Esophagus muscularis mucosa (tissue), 4 donors: Measurements from ENCODE around the gene KLHL8. TPM values are rescaled to one million over a fixed set of nuclear protein-coding genes. Genes with fewer than 3 reads are reported as not detected.

ENCODE experiments used
- DNase-seq: peaks from one replicate; pipeline ENCODE4 v3.0.0-alpha.2; 2017; ENCODE audit errors: extremely low spot score
- H3K27ac ChIP-seq, 4 donors: fragments of 200-600 bp; sonication (generic); replicated peaks in 1 of 4; 1 replicate in 3 of 4; 2 replicates in 1 of 4; pipeline ENCODE4 v1.5.1; 2016 to 2019; ENCODE audit warnings: mild to moderate bottlenecking in 1 of 4
- H3K27me3 ChIP-seq, 4 donors: fragments of 200-600 bp; sonication (generic); one replicate each; pipeline versions ENCODE4 v1.5.1 to v1.6.0; 2016 to 2019
- H3K36me3 ChIP-seq, 4 donors: fragments of 200-600 bp; sonication (generic); one replicate each; pipeline ENCODE4 v1.5.1; 2016 to 2019
- H3K4me1 ChIP-seq, 4 donors: fragments of 200-600 bp; sonication (generic); one replicate each; pipeline ENCODE4 v1.5.1; 2016 to 2019
- H3K4me3 ChIP-seq, 4 donors: fragments of 200-600 bp; sonication (generic); 1 replicate in 2 of 4; 2 replicates in 2 of 4; pipeline ENCODE4 v1.5.1; 2016 to 2019; ENCODE audit warnings: mild to moderate bottlenecking in 4 of 4, moderate library complexity in 1 of 4
- H3K9me3 ChIP-seq, 4 donors: fragments of 200-600 bp; sonication (generic); 1 replicate in 3 of 4; 2 replicates in 1 of 4; pipeline ENCODE4 v1.5.1; 2016 to 2019
- CTCF ChIP-seq, 3 experiments: fragments of 200-600 bp in 2 of 3; fragments of 450-650 bp in 1 of 3; sonication (generic) in 2 of 3; IDR thresholded peaks; one replicate each; pipeline ENCODE4 v1.5.1; 2017 to 2019; ENCODE audit warnings: antibody characterized with exemption in 3 of 3, mild to moderate bottlenecking in 2 of 3, moderate library complexity in 1 of 3
- EP300 ChIP-seq: sonication (generic); formaldehyde crosslinking; IDR thresholded peaks from one replicate; pipeline ENCODE4 v1.6.1; 2017; ENCODE audit warnings: antibody characterized with exemption
- POLR2A ChIP-seq: fragments of 450-650 bp; IDR thresholded peaks from one replicate; pipeline ENCODE4 v1.6.1; 2017; ENCODE audit warnings: antibody characterized with exemption, moderate library complexity, mild to moderate bottlenecking, low read depth
- POLR2AphosphoS5 ChIP-seq, 2 donors: sonication (generic); formaldehyde crosslinking; IDR thresholded peaks; one replicate each; pipeline ENCODE4 v1.6.1; 2017; ENCODE audit warnings: antibody characterized with exemption in 2 of 2
- WGBS: methylation state at CpG from one replicate; pipeline ENCODE4 v1.1.5; 2018; 5-methylcytosine and 5-hydroxymethylcytosine counted together
- intact Hi-C: fragments of 100-400 bp; cut with DNase I; formaldehyde crosslinking; loops from one replicate; pipeline ENCODE4 v1.15.1; 2023
- total RNA-seq, 4 donors: library from RNA; depleted of rRNA; stranded (reverse); fragments of >200 nt; gene quantifications; one replicate each; pipeline versions ENCODE4 v1.1.0 to v1.2.1, GENCODE V29; 2016

The KLHL8 gene
- 10 to 100 TPM in 3 of 4 donors, 1 to 10 TPM in 1; 7.6 to 18.7 (median 11.7) TPM for total RNA-seq

GRCh38 chr4:87220094-87220822 is at the start of gene KLHL8:
TSS of gene KLHL8 (minus strand) at chr4:87220618. CDS start at chr4:87195539, 25,079 bp downstream.
- H3K36me3 ChIP-seq: no peaks in the 10 kb centered on the region
- H3K4me3 ChIP-seq: peak within 1 kb of the TSS; percentile 68 to 99 (median 96)
- H3K27me3 ChIP-seq: no peaks in the 10 kb centered on the region
- peak; percentile 94 for DNase-seq
- WGBS: under 1% methylated on average over 22 of the region's 70 CpGs
- TF ChIP-seq POLR2AphosphoS5 (IDR thresholded peaks at IDR 0.05) (peak; percentile 59 to 84), EP300 (no peak)
- H3K4me1 ChIP-seq: peaks cover 7 to 18% (median 16%) of the 10 kb centered on the region in 4 donors
- H3K27ac ChIP-seq: peak within 1 kb of the TSS; percentile 89 to 95 (median 93)
- no peaks in the 10 kb centered on the region for H3K9me3 ChIP-seq
- intact Hi-C loops: no loop called here

GRCh38 chr4:87270144-87270543 is 49.7 kb upstream of the KLHL8 start:
- Histone ChIP-seq H3K27me3 (no peaks in the 10 kb centered on the region), H3K4me1 (no peaks in the 10 kb centered on the region), H3K9me3 (no peaks in the 10 kb centered on the region), H3K27ac (no peak overlapping the region), H3K36me3 (no peaks in the 10 kb centered on the region), H3K4me3 (no peak overlapping the region)
- no peak for DNase-seq
- no peak for TF ChIP-seq POLR2A
- TF ChIP-seq EP300: no peak
- no peak for TF ChIP-seq POLR2AphosphoS5 (IDR thresholded peaks at IDR 0.05)
- peak in 1 of 3 experiments; percentile 26 for TF ChIP-seq CTCF (IDR thresholded peaks at IDR 0.05)
- intact Hi-C loops: no loop called here
- 62% methylated on average over 3 of the region's 3 CpGs for WGBS

GRCh38 chr4:87268411-87268810 is 48.0 kb upstream of the KLHL8 start:
- intact Hi-C loops: no loop called here
- Histone ChIP-seq H3K4me3 (no peak overlapping the region), H3K4me1 (no peaks in the 10 kb centered on the region), H3K36me3 (no peaks in the 10 kb centered on the region), H3K9me3 (no peaks in the 10 kb centered on the region), H3K27me3 (no peaks in the 10 kb centered on the region), H3K27ac (no peak overlapping the region)
- 88% methylated on average over 5 of the region's 5 CpGs for whole genome bisulfite sequencing
- TF ChIP-seq POLR2A: no peak
- TF ChIP-seq EP300: no peak
- TF ChIP-seq CTCF (IDR thresholded peaks at IDR 0.05): no peak
- DNase-seq: peak; percentile 26

GRCh38 chr4:87266986-87267385 is 46.6 kb upstream of the KLHL8 start:
- no peak for TF ChIP-seq EP300
- TF ChIP-seq POLR2AphosphoS5 (IDR thresholded peaks at IDR 0.05): no peak
- no peak for TF ChIP-seq POLR2A
- no peak for TF ChIP-seq CTCF (IDR thresholded peaks at IDR 0.05)
- no peaks in the 10 kb centered on the region for H3K4me1 ChIP-seq
- H3K4me3 ChIP-seq: no peak overlapping the region
- intact Hi-C loops: no loop called here
- 48% methylated on average over 3 of the region's 3 CpGs for WGBS
- H3K27ac ChIP-seq: no peak overlapping the region
- H3K27me3 ChIP-seq: no peaks in the 10 kb centered on the region
- peak; percentile 42 for DNase-seq
- H3K36me3 ChIP-seq: no peaks in the 10 kb centered on the region
- H3K9me3 ChIP-seq: peaks cover 0 to 4% (median 0%) of the 10 kb centered on the region in 4 donors

- WGBS: 75% methylated on average over 1 of the region's 1 CpG
- Histone ChIP-seq H3K27me3 (no peaks in the 10 kb centered on the region), H3K4me3 (no peak overlapping the region), H3K27ac (no peak overlapping the region), H3K36me3 (no peaks in the 10 kb centered on the region), H3K4me1 (no peaks in the 10 kb centered on the region), H3K9me3 (peaks cover 0 to 4% (median 0%) of the 10 kb centered on the region in 4 donors)
- intact Hi-C loops: no loop called here
- DNase-seq: no peak
- TF ChIP-seq POLR2AphosphoS5 (IDR thresholded peaks at IDR 0.05) (no peak), CTCF (IDR thresholded peaks at IDR 0.05) (no peak), EP300 (no peak), POLR2A (no peak)
Observed at GRCh38 chr4:87262886-87263285, 42.5 kb upstream of the KLHL8 start.
